Suprapubic skin (tissue), 3 donors: ENCODE measurements around the gene BIN1.

Experiments used
- CTCF ChIP-seq, 2 donors: fragments of 200-600 bp in 1 of 2; fragments of 450-650 bp in 1 of 2; sonication (generic) in 1 of 2; IDR thresholded peaks; one replicate each; pipeline ENCODE4 v1.5.1; 2016 to 2019; ENCODE audit warnings: antibody characterized with exemption in 2 of 2, mild to moderate bottlenecking in 1 of 2, moderate library complexity in 1 of 2
- EP300 ChIP-seq: sonication (generic); formaldehyde crosslinking; IDR thresholded peaks from one replicate; pipeline ENCODE4 v1.6.1; 2017; ENCODE audit warnings: antibody characterized with exemption

- TF ChIP-seq EP300 (no peak), CTCF (IDR thresholded peaks at IDR 0.05) (no peak)
These were observed 55.6 kb downstream of the BIN1 start for GRCh38 chr2:127051116-127052056.
